GM12801 (cell line): ENCODE data around the gene ARL8B.

Source experiments
- TF ChIP-seq, protein P1 (sequence below): IDR thresholded peaks from one replicate; pipeline ENCODE4 v1.5.1; 2011; ENCODE audit warnings: control low read depth; ENCODE audit not compliant: insufficient read length; ENCODE audit errors: extremely low read depth

The ARL8B gene

DNA sequence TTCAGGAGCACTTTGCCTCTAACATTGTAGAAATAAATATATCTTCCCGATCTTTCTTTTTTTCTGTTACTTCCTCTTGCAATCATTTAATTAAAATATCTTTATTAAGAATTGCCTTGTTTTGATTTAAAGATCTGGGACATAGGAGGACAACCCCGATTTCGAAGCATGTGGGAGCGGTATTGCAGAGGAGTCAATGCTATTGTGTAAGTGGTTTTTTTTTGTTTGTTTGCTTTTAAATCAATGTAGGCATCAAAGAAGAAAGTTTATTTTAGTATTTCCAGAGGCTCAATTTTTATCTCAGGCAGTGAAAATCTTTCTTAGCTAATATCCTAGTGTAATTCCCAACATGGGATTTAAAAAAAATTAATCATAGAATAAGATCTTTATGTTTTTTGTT is 49.9 kb downstream of the ARL8B start:
- TF ChIP-seq, protein P1, sequence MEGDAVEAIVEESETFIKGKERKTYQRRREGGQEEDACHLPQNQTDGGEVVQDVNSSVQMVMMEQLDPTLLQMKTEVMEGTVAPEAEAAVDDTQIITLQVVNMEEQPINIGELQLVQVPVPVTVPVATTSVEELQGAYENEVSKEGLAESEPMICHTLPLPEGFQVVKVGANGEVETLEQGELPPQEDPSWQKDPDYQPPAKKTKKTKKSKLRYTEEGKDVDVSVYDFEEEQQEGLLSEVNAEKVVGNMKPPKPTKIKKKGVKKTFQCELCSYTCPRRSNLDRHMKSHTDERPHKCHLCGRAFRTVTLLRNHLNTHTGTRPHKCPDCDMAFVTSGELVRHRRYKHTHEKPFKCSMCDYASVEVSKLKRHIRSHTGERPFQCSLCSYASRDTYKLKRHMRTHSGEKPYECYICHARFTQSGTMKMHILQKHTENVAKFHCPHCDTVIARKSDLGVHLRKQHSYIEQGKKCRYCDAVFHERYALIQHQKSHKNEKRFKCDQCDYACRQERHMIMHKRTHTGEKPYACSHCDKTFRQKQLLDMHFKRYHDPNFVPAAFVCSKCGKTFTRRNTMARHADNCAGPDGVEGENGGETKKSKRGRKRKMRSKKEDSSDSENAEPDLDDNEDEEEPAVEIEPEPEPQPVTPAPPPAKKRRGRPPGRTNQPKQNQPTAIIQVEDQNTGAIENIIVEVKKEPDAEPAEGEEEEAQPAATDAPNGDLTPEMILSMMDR: no peak

DNA sequence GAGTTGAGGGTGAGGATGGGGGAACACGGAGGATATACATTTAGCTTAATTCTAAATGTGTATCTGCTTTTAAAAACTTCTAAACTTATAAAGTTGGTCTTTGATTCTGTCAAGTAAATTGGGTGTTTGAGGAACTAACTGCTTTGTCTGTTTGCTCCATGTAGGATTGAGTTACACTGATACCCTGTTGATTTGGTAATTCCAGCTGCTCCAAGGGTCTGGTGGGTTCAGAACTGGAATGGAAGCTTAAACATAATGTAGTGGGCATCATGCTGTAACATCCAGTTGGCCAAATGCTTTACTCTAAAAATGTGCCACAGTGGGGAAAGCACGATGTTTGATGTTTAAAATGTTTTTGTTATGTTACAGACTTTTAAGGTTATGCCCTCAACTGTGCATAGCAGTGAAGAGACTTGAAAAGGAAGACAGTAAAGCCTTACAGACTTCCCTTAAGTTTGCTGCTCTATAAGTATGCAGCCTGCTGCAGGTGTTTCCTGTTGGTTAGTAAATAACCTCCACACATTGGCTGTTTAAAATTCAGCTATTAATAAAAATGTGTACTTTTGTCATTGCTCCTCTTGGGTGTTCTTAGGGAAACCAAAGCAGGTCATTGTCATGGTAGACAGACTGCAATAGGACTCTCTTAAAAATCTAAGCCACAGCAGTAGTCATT is 59.5 kb downstream of the ARL8B start:
- TF ChIP-seq, protein P1: no peak

DNA sequence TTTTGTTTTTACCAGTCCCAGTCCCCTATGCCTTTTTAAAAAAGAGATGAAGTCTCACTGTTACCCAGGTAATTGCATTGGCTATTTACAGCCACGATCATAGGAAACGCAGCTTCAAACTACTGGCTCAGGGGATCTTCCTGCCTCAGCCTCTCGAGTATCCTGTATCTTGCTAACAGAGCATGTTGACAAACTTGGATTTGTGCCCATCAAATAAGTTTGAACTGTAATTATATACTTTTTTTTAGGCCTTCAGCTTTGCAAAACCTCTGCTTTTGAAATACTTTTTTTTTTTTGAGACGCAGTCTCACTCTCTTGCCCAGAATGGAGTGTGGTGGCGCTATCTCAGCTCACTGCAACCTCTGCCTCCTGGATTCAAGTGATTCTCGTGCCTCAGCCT is 62.4 kb downstream of the ARL8B start:
- TF ChIP-seq, protein P1: no peak

DNA sequence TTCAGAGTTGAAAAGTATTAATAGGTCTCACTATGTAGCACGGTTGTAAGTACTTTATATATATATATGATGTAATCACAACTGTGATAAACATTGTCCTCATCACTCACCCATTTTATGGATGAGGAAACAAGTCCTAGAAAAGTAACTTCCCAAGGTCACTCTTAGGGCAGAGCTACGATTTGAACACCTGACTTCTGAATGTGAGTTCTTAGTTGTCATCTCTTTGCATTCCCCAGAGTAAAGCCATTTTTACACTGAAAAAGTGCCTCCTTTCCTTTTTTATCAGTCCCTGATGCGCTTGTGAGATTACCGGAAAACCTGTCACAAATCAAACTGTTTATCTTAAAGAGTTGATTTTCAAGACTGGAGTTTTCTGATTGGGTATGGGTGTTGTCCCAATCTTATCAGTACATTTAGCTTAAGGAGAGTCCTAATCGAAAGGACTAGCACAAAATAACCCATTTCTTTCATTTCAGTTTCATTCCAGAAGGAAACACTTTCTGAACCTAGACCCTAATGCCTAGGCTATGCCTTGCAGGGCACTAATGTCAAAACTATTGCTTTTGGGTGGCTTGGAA is 63.1 kb downstream of the ARL8B start:
- TF ChIP-seq, protein P1: no peak

DNA sequence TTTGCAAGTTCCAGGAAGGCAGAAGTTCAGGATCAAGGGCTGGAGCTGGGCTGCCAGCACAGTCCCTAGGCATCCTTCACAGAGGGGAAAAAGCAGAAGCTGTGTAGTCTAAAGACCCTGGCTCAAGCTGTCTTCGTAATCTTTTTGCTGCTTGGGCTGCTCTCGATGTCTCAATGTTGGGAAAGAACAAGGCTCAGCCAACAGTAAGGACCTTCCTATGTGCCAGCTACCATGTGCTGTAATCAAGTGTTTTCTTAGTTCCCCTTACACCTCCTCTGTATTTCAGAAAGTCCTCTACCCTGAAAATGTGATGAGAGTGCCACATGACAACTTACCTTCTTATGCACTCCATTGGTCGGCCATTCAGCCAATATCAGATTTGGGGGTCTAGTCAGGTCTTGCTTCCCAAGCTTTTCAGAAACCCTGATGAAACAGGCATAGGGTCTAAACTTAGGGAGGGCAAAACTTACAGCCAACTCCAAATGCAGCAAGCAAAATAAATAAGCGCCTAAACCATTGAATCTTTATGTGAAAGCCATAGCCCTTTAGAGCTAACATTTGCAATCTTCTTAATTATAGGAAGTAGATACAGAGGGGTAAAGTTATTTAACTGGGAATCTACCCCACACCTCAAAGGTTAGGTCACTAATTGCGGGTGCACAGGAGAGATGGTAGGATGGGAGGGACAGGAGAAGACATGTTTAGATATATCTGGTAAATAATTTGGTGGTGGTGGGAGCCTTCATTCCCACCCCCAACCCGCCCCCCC is 64.2 kb downstream of the ARL8B start:
- TF ChIP-seq, protein P1: no peak

DNA sequence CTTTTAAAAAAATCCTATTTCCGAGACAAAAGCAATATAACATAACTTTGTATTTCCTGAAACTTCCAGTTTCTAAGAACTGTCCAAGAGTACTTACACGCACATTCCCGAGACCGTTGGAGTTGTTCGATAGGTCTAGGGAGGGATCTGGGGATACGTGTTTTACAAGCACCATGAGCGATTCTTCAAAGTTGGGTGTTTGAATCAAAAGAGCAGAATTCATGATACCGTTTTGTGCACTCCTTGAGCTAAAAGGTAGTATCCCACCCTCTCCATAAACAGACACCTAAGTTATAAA is 64.7 kb downstream of the ARL8B start:
- TF ChIP-seq, protein P1: no peak

DNA sequence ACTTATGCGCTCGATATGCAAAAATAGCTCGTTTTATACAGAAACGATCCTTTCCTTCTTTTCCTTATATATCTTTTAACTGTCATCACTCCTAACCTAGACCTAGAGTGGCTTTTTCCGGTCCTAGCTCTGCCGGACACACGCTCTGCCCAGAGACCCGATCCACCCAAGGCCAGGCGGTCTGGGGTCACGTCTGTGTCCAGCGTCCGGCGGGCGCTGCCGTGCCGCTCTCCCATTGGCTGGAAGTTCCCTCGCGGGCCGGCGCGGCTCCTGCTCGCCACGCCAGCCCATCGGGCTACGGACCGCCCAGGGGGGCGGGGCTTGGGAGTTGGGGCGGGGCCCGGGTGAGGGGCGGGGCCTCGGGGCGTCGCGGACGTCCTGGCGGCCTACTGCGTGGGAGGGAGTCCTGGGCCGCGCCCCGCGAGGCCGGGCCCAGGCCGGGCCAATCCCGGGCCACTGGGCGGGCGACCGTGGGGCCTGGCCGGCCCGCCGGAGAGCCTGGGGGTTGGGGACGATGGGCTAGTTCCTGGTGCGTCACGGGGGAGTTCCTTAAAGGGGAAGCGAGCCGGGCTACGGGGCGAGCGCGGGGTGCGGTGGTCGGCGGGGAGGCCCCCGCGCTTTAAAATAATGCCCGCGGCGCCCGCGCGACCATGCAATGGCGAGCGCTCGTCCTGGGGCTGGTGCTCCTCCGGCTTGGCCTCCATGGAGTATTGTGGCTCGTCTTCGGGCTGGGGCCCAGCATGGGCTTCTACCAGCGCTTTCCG is 65.2 kb downstream of the ARL8B start, which contains the start of gene EDEM1:
TSS of gene EDEM1 (plus strand) at position 552 of the 764 bp plus-strand sequence. CDS start at position 651, 99 bp downstream.
- TF ChIP-seq, protein P1: no peak
